Head of caudate nucleus (tissue), 42 donors: ENCODE measurements around the gene CDH4.
A peak's percentile ranks its signal among the peaks of the same experiment; 100 is the strongest.

Experiments
- DNase-seq, 42 donors: peaks; one replicate each; pipeline versions ENCODE4 v3.0.0 to v3.0.0-alpha.2; 2020 to 2021; ENCODE audit warnings: mixed read lengths in 7 of 42
- intact Hi-C: fragments of 100-400 bp; cut with DNase I; formaldehyde crosslinking; loops from one replicate; pipeline ENCODE4 v1.15.0; 2022

Gene CDH4

DNA sequence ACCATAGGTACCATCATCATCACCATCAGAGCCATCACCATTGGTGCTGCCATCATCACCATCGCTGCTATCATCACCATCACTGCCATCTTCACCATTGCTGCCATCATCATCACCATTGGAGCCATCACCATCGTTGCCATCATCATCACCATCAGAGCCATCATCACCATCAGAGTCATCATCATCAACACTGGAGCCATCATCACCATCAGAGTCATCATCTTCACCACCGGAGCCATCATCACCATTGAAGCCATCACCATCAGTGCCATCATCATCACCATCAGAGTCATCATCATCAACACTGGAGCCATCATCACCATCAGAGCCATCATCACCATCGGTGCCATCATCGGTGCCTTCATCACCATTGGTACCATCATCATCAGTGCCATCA lies 474.9 kb downstream of the CDH4 start:
- DNase-seq: no peak
- intact Hi-C loops: no loop called here

DNA sequence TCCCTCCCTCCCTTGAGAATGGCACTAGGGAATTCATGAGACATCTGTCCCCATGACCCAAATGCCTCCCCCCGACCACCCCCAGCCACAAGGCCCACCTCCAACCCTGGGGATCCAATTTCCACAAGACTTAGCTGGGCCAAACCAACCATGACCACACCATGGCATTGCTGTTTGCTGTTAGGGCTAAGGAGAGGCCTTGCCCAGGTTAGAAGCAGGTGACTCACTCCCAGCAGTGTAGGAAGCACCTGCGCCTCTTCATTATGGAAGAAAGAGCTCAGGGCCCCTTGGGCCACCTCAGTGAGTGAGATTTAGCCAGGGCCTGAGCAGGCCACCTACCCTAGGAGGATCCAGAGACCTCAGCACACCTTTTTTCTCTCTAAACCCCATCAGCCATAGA lies 475.7 kb downstream of the CDH4 start:
- intact Hi-C loops: no loop called here
- no peak for DNase-seq

DNA sequence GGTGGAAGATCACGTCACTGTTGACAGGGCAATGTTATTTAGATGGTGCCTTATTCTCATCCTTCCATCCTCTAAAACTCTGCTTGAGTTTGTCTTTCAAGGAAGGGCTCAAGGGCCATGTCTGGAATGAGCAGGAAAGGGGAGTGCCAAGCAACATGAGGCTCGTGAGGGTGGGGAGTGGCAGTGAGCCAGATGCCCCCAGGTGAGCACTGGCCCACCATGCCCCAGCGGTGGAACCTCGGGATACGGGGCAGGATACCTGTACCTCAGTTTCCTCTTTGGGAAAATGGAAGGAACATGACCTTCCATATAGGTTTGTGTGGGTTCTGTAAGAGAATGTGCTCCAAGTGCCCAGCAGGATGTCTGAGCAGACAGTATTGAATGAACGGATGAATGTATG lies 476.3 kb downstream of the CDH4 start:
- DNase-seq: no peak
- intact Hi-C loops: no loop called here

DNA sequence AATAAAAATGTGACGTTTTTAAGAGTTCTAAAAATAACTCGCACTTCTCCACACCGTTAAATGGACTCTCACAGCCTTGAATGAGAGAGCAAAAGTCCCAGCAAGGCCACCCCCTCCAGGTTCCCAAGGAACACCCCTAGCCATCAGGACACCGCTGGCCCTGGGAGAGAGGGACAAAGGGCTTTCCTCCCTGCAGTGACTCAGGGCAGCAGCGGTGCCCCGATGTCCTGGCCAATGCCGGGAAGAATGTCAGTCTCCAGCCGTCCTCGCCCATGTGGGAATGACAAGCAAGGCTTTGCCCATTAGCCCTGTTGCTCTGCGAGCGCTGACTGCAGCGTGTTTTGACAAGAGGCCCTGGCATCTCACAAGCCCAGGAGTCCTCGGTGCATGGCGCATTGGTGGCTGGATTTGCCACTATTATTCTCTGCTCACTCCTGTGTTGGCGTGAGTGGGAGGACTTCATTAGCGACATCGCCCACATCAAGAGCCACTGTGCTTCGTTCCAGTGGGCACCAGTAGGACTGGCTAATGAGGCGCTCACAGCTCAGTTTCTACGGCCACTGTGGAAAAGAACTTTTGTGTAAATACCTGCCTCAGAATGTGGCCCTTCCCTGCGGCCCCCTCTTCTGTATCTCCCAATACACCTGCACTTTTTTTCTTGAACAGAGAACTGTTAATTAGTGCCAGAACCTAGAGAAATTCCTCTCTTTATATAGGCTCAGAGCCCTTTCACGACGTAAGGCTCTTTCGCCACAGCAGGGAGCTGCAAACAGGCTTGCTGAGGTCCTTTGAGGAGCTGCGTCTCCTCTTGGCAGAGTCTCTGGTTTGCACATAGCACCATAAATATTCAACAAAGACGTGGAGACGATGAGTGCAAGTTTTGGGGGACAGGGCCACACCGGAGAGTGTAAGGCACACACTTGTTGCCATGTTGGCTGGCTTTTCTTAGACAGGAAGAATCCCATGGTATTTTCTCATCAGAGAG lies 477.0 kb downstream of the CDH4 start:
- intact Hi-C loops: no loop called here
- peak in 3 of 42 donors; percentile 25 to 53 (median 27) for DNase-seq

DNA sequence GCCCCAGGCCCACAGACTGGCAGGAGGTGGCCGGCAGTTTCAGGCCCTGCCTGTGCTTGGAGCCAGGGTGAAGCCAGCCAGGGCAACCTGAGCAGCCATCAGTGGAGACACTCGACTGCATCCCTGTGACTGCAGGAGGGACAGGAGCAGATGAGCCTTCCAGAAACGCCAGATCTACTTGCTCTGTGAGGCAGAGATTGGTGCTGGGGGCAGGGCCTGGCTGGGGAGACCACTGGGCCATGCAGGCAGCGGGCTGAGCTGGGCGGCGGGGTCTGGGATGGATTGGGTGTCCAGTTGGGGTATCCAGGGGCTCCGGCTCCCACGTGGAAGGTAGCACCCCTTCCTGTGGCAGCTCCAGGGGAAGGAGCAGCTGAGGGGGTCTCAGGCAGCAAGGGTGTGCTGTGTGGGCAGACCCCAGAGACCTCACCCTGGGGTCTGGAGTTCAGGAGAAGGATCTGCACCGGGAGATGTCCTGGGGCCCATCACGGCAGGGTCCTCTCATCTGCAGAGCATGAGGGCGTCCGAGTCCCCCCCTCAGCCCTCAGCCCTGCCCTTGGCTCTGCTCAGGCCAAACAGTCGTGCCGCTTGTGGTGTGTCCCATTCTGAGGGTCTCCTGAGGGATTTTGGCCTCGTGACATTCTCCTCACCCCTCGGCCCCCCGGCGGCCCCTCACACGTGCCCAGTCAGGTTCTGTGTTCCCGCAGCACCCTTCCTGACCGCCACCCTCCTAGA lies 478.7 kb downstream of the CDH4 start:
- intact Hi-C loops: no loop called here
- no peak for DNase-seq

DNA sequence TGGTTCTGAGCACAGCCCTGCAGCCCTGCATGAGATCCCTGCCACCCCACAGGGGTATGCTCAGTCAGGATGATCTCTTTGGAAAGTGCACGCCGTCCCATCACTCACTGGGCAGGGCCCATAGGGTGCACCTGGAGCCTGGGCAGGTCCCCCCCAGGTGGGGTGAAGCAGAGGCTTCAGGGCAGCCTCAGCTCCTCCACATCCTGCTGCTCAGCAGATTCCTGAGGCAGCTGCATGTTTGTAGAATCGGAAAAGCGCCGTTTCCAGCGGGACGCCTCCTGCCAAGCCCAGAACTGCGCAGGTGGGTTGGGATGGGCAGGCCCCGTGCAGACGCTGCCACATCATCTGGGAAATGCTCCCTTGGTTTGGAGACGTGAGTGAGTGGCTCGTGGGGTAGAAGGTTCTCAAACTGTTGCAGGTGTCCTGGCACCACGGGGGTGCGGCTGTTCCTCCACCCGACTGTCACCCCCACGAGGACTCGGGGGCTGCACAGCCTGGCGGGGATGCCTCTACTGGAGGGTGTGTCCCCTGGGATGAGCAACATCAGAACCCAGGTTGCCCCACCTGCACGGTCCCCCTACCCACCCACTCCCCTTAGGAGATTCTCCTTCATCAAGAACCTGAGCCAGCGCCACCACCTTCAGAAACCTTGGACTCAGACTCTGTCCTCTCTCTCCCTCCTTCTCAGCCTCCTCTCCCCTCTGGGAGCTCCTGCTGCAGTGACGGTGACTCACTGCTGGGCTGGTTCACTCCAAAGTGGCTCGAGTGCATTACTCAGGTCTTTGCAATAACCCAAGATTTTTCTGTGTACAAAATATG lies 479.5 kb downstream of the CDH4 start:
- DNase-seq: peak in 12 of 42 donors; percentile 14 to 61 (median 37)
- intact Hi-C loops: no loop called here

DNA sequence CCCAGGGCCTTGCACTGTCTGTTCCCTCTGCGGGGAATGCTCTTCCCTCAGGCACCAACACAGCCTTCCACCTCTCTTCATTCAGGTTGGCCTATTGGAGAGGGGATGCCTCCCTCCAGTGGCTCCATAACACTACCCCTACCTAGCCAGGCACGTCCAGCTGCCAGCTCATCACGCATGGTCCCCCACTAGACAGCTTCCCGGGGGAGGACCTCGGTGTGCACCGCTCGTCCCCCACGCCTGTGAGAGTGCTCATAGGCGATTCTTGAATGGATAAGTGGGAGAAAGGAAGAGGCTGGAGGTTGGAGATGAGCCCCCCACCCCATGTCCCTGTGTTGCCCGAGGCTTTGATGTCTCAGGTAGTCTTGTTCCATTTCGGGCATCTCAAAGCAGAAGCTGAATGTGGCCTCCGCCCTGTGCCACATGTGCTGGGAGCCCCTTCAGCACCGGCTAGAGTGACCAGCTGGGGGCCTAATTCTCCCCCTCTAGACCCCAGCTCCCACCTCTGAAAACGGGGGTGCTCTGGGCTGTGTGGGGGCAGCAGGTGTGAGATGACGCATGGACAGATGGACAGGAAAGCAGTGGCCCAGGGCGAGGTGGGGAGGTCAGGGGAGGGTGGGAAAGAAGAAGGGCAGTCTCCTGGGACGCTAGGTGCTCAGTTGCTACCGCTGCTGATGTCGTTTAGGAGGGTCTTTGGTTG lies 480.6 kb downstream of the CDH4 start:
- no peak for DNase-seq
- intact Hi-C loops: no loop called here

DNA sequence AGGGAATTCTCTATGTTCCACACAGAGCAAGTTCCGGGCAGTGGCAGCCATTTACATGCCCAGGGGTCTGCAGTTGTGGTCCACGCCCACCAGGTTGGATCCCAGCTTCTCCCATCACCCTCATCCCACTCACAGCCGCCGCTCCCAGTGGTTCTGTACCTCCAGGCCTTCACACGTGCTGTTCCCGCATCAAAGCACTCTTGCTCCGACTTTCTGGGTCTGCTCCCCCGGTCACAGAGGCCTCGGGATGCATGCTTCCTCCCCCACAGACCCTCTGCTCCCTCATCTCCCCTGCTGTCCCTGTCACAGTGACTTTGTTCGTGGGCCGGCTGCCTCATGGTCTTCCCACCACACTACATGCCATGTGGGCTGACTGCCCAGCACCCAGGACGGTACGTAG lies 481.2 kb downstream of the CDH4 start:
- intact Hi-C loops: no loop called here
- DNase-seq: no peak

DNA sequence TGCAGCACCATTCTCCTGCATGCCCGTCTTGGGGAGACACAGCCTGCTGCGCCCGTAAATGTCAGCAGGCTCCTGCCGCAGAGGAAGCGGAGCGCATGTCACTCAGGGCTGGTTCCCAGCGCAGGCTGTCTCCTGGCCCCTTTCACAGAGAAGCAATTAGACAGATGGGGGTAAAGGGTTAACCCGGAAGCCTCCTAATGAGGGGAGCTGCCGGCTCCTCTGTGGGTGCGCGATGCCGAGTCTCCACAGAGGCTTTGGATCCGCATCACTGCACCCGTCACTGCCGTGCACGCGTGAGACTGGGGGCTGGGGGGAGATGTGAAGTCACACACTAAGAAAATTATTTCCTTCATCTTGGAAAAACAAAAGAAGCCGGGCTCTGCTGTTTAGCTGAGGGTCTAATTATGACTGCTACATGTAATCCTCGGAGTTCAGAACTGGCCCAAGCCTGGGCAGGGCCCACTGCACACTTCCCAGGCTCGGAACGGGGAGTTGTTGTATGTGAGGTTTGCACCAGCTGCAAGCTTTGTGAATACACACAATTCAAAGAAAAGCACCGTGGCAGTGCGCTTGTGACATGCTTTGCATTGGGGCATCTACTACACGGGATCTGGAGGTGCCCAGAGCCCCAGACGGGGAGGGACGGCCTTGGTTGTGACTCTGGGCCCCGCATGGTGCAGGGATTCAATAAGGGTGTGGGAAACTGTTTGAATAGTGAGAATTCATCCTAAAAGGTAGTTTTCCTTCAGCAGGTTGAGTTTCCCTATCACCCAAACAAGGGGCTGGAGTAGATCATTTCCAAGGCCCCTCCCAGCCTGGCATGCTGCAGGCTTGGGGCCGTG lies 482.1 kb downstream of the CDH4 start:
- DNase-seq: no peak

DNA sequence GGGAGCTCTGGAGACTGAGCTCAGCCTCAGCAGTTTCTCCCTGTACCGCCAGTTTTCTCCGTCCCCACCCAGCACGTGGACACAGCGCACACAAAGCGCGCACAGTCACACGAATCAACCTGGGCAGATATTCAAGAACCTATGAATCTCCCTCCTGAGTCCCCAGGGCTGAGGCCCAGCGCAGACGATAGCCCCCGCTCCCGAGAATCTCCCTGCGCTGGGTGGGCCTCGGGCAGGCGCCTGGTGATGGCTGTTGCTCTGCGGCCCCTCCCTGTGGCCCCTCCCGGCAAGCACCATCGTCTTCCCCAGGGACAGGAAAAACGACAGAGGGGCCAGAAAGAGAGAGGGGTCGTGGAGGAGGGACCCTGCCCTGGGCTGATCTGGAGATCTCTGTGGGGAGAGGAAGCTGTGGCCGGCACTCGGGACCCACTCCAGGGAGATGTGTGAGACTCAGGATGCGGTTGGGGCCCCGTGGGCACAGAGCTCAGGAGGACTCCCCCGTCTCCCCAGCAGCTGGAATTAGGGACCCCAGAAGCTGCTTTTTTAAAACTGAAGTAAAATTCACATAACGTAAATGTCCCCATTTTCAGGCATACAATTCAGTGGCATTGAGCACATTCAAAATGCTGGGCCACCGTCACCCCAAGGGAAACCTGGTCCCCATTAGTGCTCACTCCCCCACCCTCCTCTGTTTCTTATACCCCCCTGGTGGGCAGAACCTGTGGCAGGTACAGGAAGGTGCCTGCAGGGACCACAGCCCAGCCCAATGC lies 482.9 kb downstream of the CDH4 start:
- DNase-seq: no peak
- intact Hi-C loops: no loop called here

More for the DNA sequence above, 482.1 kb downstream of the CDH4 start:
- intact Hi-C loops: no loop called here

DNA sequence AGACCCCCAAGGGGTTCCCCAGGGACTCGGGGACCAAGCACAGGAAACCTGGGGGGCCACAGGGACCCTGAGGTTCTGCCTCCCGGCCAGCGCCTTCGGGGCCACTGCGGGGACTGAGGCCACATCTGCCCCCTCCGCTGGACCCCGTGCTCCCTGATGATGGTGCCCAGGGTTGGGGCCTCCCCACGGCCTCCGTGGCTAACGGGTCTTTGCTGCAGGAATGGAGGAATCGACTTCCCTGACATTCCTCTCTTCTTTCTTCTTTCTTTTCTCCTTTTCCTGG lies 483.4 kb downstream of the CDH4 start:
- intact Hi-C loops: no loop called here
- no peak for DNase-seq

DNA sequence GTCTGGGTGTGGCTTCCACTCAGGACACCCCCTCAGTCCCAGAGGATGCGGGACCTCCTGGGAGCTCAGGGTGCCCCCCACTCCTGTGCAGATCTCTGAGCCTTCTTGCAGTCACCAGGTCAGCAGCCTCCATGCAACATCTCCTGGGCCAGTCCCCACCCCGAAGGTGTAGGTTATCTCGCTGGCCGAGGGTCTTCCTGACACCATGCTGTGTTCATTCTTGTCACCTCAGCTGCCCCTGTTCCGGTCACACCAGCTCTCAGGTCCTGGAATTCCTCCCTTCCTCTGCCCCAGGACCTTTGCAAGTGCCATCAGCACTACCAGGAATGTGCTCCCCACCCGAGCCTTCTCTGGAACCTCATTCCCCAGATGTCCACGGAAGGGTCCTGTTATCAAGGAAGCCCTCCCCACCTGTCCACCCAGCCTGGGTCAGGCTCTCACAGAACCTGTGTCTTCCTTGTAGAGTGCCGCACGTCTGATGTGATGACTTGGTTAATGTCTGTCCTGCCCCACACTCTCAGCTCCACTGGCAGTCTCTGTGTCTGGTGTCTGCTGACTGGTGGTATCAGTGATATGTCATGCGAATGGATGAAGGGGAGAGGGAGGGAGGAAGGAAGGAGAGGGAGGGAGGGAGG lies 484.1 kb downstream of the CDH4 start:
- DNase-seq: no peak
- intact Hi-C loops: no loop called here

DNA sequence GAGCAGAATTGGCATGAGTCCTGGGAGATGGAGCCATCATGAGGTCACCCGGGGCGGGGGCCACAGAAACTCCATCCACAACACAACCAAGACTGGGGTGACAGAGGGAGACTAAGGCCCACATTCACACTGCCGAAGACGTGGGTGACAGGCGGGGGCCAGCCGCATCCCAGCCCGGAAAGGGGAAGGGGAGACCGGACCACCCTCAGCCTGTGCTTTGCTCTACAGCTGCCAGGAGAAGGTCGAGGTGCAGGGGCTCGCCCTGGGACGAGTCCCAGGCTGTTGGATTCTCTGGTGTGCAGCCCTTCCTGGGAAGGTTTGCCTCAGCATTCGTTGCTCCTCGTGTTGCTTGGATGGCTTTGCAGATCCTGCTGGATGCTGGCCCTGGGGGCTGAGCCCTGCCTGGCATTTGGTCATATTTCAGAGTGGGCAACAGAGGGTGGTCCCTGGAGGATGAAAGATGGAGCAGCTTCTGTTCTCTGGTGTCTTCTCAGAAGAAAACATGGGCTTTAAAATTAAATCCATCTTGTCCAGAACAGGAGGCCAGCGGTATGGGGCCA lies 484.8 kb downstream of the CDH4 start:
- DNase-seq: no peak
- intact Hi-C loops: no loop called here

DNA sequence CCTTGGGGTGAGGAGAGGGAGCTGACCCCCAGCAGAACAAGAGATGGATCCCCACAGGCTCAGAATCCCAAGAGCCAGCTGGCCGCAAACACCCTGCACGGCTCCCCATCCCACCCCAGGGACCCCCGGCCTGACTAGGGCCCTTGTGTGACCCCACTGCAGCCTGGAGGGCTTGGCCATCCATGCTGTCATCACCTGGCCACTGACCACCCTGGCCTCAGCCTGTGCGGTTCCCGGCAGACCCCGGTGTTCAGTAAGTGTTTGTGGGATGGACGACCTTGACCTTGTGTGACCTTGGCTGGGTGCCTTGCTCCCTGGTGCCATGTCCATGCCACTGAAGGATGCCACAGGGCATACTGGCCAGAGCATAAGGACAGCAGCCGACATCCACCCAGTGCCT lies 485.3 kb downstream of the CDH4 start:
- DNase-seq: no peak
- intact Hi-C loops: no loop called here

DNA sequence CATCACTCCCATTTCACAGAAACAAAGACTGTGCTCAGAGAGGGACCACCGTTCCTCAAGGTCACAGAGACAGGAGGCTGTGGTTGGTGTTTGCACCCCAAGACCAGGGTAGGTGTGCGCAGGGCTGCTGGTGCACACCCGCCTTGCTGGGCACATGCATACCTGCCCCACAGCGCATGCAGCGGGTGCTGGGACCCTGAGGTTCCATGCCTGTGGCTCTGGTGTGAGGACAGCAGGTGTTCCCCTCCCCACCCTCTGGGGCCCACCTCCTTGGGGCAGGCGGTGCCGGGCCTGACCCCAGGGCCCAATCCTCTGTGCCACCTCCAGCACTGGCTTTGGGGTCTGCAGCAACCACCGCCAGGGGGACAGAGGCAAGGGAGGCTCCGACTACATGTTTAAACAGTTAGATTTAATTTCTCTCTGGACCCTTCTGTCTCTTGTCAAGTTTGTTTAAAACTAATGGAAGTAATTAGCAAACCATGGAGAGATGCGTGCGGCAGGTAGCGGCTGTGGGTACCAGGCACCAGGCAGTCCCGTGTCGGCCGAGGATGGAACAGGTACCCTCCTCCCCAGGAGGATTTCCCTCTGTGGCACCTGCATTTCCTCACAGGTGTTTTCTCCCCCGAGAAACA lies 485.9 kb downstream of the CDH4 start:
- intact Hi-C loops: no loop called here
- no peak for DNase-seq

DNA sequence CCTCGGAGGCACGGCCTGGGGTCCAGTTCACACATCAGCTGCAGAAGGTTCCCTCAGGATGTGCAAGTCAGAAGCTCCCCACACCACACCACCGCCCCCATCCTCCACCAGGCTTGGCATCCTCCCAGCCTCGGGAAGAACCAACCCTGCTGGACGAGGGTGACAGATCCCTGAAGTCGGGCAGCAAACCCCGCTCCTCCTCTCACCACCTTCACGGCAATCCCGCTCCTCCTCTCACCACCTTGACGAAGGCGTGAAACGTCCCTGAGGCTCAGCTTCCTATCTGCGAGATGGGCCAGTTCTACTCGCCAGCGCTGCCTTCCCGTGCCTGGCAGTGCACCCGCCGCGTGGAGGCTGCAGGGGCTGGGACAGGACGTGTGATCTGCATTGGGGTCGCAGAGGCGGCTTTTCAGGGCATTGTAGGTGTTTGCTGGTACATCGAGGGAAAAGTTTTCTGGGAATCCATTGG lies 486.6 kb downstream of the CDH4 start:
- no peak for DNase-seq
- intact Hi-C loops: no loop called here
